Spleen (tissue), 11 donors: ENCODE results near the gene ZNRD2. TPM values are rescaled to one million over a fixed set of nuclear protein-coding genes. Genes with fewer than 3 reads are reported as not detected.
A peak's percentile ranks its signal among the peaks of the same experiment; 100 is the strongest.

Source experiments
- DNase-seq: peaks from one replicate; pipeline ENCODE4 v3.0.0-alpha.2; 2020
- H3K27ac ChIP-seq, 8 donors: fragments of 200-600 bp; sonication (generic) in 7 of 8; 1 replicate in 4 of 8; 2 replicates in 4 of 8; pipeline versions ENCODE4 v1.5.0 to v1.8.0; 2016 to 2021; ENCODE audit warnings: inconsistent platforms in 4 of 8, mild to moderate bottlenecking in 4 of 8, moderate library complexity in 1 of 8
- H3K27me3 ChIP-seq, 7 donors: fragments of 200-600 bp; sonication (generic) in 6 of 7; replicated peaks in 1 of 7; 1 replicate in 4 of 7; 2 replicates in 3 of 7; pipeline versions ENCODE4 v1.5.0 to v1.8.0; 2016 to 2021; ENCODE audit warnings: inconsistent platforms in 3 of 7, mild to moderate bottlenecking in 1 of 7
- H3K36me3 ChIP-seq, 6 donors: fragments of 200-600 bp; sonication (generic) in 5 of 6; 1 replicate in 4 of 6; 2 replicates in 2 of 6; pipeline versions ENCODE4 v1.5.0 to v1.8.0; 2016 to 2021; ENCODE audit warnings: inconsistent platforms in 2 of 6
- H3K4me1 ChIP-seq, 6 donors: fragments of 200-600 bp; sonication (generic) in 5 of 6; 1 replicate in 3 of 6; 2 replicates in 3 of 6; pipeline versions ENCODE4 v1.5.0 to v1.8.0; 2016 to 2021; ENCODE audit warnings: inconsistent platforms in 3 of 6
- H3K4me3 ChIP-seq, 8 donors: fragments of 200-600 bp; sonication (generic) in 7 of 8; 1 replicate in 4 of 8; 2 replicates in 4 of 8; pipeline versions ENCODE4 v1.5.0 to v1.8.0; 2016 to 2021; ENCODE audit warnings: inconsistent platforms in 4 of 8, mild to moderate bottlenecking in 4 of 8, moderate library complexity in 2 of 8
- H3K9me3 ChIP-seq, 8 donors: fragments of 200-600 bp; sonication (generic) in 7 of 8; 1 replicate in 4 of 8; 2 replicates in 4 of 8; pipeline versions ENCODE4 v1.5.0 to v1.8.0; 2016 to 2021; ENCODE audit warnings: inconsistent platforms in 4 of 8
- POLR2A ChIP-seq, 3 donors: fragments of 450-650 bp; IDR thresholded peaks; one replicate each; pipeline ENCODE4 v1.5.1; 2017; ENCODE audit warnings: antibody characterized with exemption in 3 of 3, mild to moderate bottlenecking in 1 of 3
- POLR2AphosphoS5 ChIP-seq, 3 donors: sonication (generic); formaldehyde crosslinking; IDR thresholded peaks; one replicate each; pipeline ENCODE4 v1.5.1; 2017; ENCODE audit warnings: antibody characterized with exemption in 3 of 3
- WGBS, 5 donors: extraction: QIAGEN DNeasy Blood & Tissue Kit in 3 of 5; methylation state at CpG; one replicate each; pipeline versions ENCODE4 v1.1.5 to v1.1.7; 2013 to 2018; 5-methylcytosine and 5-hydroxymethylcytosine counted together
- intact Hi-C: fragments of 100-400 bp; cut with DNase I; formaldehyde crosslinking; loops from one replicate; pipeline ENCODE4 v1.15.0; 2023; ENCODE audit warnings: low total_unique reads
- polyA plus RNA-seq, 3 donors: library from polyadenylated mRNA; stranded (reverse); fragments of 200-250 nt; gene quantifications; one replicate each; pipeline ENCODE4 v1.2.1, GENCODE V29; 2013
- total RNA-seq, 7 donors: library from RNA; depleted of rRNA in 3 of 7; stranded (reverse); fragments of >200 nt in 3 of 7; fragmentation: NEBNext Ultra II Directional in 4 of 7; extraction: Animal tissue kit (Norgen Biotek cat#: 25700) in 4 of 7; gene quantifications; one replicate each; pipeline versions ENCODE4 v1.1.0 to v1.2.1, GENCODE V29; 2016 to 2021
- TF ChIP-seq, protein P1 (sequence below), 11 experiments: fragments of 200-600 bp in 7 of 11; fragments of 450-650 bp in 4 of 11; sonication (generic) in 4 of 11; IDR thresholded peaks in 8 of 11; conservative IDR thresholded peaks in 3 of 11; 1 replicate in 7 of 11; 2 replicates in 4 of 11; pipeline versions ENCODE4 v1.4.0 to v1.8.0; 2016 to 2021; ENCODE audit warnings: antibody characterized with exemption in 11 of 11, inconsistent platforms in 4 of 11, mild to moderate bottlenecking in 1 of 11
- donor health status: healthy with polysubstance abuse.
- donor health status: DM: no; HTN: no; CAD: no; lungs with moderate emphysema.
- donor health status: DM: no; HTN: no; CAD: no.
- donor health status: Bipolar disorder and iron deficiency.
- donor health status: healthy.
- donor health status: DM: no; HTN: no; CAD: no.
- donor health status: DM: yes; HTN: yes; CAD: no.

The ZNRD2 gene
- total and polyA plus RNA-seq, 10 donors, result 20.9 to 68.8 (median 38.4) TPM

DNA sequence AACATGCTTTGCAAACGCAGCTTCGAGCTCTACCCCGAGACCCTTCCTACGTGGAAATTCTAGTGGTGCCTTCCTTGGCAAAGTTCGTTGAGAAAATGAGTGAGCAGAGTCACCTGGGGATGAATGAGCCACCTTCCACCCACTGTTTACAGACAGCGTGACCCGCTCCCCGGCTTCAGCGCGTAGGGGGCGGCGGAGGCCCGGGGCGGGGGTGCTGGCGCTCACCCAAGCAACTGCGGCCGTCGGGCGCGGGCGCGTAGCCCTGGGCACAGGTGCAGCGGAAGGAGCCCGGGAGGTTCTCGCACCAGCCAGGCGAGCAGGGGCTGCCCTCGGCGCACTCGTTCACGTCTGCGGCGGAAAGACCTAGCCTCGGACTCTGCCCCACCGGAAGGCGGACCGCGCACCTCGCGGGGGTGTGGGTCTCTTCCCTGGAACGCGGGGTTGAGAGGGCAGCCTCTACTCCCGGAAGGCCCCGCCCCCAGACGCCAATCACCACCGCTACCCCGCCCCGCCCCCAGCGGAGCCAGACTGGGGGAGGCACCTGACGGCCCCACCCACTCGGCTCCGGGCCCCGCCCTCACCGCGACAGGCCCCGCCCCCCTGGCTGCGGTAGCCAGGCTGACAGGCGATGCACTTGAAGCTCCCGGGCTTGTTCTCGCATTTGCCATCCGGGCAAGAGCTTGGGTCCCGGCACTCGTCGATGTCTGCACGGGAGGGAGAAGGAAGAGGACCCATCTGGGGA, 23.9 kb upstream of the ZNRD2 start:
- peak overlapping the region in 7 of 8 donors; percentile 25 to 66 (median 36) for H3K4me3 ChIP-seq
- peaks cover 11 to 58% (median 46%) of the 10 kb centered on the region in 6 donors for H3K4me1 ChIP-seq
- no peaks in the 10 kb centered on the region for H3K27me3 ChIP-seq
- DNase-seq, result peak; percentile 99
- peak; percentile 82 to 91 (median 86) for TF ChIP-seq POLR2AphosphoS5 (IDR thresholded peaks at IDR 0.05)
- TF ChIP-seq, protein P1, sequence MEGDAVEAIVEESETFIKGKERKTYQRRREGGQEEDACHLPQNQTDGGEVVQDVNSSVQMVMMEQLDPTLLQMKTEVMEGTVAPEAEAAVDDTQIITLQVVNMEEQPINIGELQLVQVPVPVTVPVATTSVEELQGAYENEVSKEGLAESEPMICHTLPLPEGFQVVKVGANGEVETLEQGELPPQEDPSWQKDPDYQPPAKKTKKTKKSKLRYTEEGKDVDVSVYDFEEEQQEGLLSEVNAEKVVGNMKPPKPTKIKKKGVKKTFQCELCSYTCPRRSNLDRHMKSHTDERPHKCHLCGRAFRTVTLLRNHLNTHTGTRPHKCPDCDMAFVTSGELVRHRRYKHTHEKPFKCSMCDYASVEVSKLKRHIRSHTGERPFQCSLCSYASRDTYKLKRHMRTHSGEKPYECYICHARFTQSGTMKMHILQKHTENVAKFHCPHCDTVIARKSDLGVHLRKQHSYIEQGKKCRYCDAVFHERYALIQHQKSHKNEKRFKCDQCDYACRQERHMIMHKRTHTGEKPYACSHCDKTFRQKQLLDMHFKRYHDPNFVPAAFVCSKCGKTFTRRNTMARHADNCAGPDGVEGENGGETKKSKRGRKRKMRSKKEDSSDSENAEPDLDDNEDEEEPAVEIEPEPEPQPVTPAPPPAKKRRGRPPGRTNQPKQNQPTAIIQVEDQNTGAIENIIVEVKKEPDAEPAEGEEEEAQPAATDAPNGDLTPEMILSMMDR (IDR thresholded peaks at IDR 0.05 in 8 of 11, conservative IDR thresholded peaks at IDR 0.05 in 3 of 11), result peak in 2 of 11 experiments; percentile 15 to 42
- no peak for TF ChIP-seq POLR2A (IDR thresholded peaks at IDR 0.05)
- intact Hi-C loops, result no loop called here
- H3K36me3 ChIP-seq, result peaks cover 0 to 7% (median 0%) of the 10 kb centered on the region in 6 donors
- H3K9me3 ChIP-seq, result no peaks in the 10 kb centered on the region
- peak overlapping the region; percentile 59 to 89 (median 80) for H3K27ac ChIP-seq
- 14 to 40% (median 25%) methylated on average over 29 to 64 of the region's 64 CpGs for WGBS, 5 donors

DNA sequence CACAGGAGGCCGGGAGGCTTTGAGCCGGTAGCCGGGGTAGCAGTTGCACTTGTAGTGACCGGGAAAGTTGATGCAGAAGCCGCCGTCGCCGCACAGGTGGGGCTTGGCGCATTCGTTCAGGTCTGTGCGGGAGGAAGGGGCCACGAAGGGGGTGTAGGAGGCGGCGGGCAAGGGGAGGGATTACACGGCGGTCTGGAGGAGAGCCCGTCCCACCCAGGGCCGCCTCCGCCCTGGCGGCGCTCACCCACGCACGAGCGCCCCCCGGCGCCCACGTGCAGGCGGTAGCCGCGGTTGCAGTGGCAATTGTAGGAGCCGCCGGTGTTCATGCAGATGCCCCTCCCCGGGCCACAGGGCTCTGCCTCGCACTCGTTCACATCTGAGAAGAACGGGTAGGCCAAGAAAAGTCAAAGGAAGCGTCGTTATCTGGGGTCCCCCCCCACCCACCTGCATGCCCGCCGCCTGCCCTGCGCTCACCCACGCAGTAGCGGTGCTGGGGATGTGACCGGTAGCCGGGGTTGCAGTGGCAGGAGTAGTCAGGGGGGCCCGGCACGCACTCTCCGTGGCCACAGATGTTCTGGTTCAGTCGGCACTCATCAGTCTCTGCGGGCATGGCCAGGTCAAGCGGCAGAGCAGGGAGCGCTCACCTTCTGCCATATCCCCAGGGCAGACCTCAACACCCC, 22.7 kb upstream of the ZNRD2 start:
- H3K27me3 ChIP-seq, result no peaks in the 10 kb centered on the region
- intact Hi-C loops, result no loop called here
- peaks cover 0 to 7% (median 0%) of the 10 kb centered on the region in 6 donors for H3K36me3 ChIP-seq
- H3K4me3 ChIP-seq, result peak overlapping the region in 2 of 8 donors; percentile 36 to 66
- no peaks in the 10 kb centered on the region for H3K9me3 ChIP-seq
- H3K27ac ChIP-seq, result peak overlapping the region in 5 of 8 donors; percentile 75 to 89 (median 83)
- 80 to 86% (median 81%) methylated on average over 47 to 52 of the region's 52 CpGs for WGBS, 5 donors
- DNase-seq, result peak; percentile 87
- peaks cover 21 to 64% (median 51%) of the 10 kb centered on the region in 6 donors for H3K4me1 ChIP-seq
- no peak for TF ChIP-seq POLR2A (IDR thresholded peaks at IDR 0.05)
- TF ChIP-seq, protein P1 (IDR thresholded peaks at IDR 0.05 in 8 of 11, conservative IDR thresholded peaks at IDR 0.05 in 3 of 11), result peak in 1 of 11 experiments; percentile 16

DNA sequence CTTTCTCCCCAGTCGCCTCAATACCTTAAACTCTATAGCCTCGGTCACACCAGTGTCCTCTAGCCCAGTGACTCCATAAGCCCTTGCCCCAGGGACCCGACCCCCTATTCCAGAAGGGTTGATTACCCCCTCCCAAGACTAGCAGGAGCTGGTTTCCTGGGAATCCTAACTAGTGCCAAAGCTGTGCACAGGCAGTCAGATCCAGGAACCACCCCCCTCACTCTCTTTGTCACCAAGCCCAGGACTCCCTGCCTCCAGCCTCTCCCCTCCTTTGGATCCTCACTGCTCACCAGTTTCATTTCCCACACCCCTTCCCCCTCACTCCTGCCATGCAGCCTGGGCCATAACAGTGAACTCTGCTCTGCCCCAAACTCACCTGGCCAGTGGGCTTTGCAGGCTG, 21.9 kb upstream of the ZNRD2 start:
- peak overlapping the region in 3 of 8 donors; percentile 82 to 89 (median 85) for H3K27ac ChIP-seq
- H3K4me3 ChIP-seq, result no peak overlapping the region
- H3K9me3 ChIP-seq, result no peaks in the 10 kb centered on the region
- peaks cover 0 to 7% (median 0%) of the 10 kb centered on the region in 6 donors for H3K36me3 ChIP-seq
- 89 to 95% (median 89%) methylated on average over 3 of the region's 3 CpGs for WGBS, 5 donors
- DNase-seq, result no peak
- peaks cover 29 to 72% (median 59%) of the 10 kb centered on the region in 6 donors for H3K4me1 ChIP-seq
- TF ChIP-seq, protein P1 (IDR thresholded peaks at IDR 0.05 in 8 of 11, conservative IDR thresholded peaks at IDR 0.05 in 3 of 11), result no peak
- no peak for TF ChIP-seq POLR2A (IDR thresholded peaks at IDR 0.05)
- TF ChIP-seq POLR2AphosphoS5 (IDR thresholded peaks at IDR 0.05), result no peak
- no peaks in the 10 kb centered on the region for H3K27me3 ChIP-seq
- intact Hi-C loops, result no loop called here

DNA sequence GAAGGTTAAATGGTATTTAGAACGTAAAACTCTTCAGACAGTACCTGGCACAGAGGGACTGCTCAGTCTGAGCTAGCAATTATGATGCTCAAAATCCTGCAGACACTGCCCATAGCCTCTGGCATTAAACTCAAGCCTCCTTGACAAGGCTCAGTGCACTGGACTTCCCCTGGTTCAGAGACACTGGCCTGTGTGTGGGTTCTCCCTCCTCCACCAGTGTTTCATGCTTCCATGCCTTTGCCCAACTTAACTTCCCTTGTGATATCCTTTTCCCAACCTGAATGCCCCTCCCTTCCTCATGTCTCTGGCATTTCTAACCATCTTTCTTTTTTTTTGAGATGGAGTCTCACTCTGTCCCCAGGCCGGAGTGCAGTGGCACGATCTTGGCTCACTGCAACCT, 21.2 kb upstream of the ZNRD2 start:
- 90 to 98% (median 93%) methylated on average over 3 of the region's 3 CpGs for WGBS, 5 donors
- TF ChIP-seq POLR2A (IDR thresholded peaks at IDR 0.05), result no peak
- Histone ChIP-seq H3K4me3 (no peak overlapping the region), H3K27me3 (no peaks in the 10 kb centered on the region), H3K27ac (peak overlapping the region in 1 of 8 donors; percentile 89), H3K9me3 (no peaks in the 10 kb centered on the region), H3K36me3 (peaks cover 0 to 7% (median 0%) of the 10 kb centered on the region in 6 donors), H3K4me1 (peaks cover 35 to 79% (median 66%) of the 10 kb centered on the region in 6 donors)
- DNase-seq, result no peak
- intact Hi-C loops, result no loop called here
